Thyroid gland (tissue), 4 donors: ENCODE data around the gene ZNF677.
"Not testable (repeated sequence)": the region's sequence is repeated elsewhere in the genome, so short reads cannot be mapped to it uniquely, and the experiment has no call there.

Source experiments
- CTCF ChIP-seq, 6 experiments: fragments of 200-600 bp in 3 of 6; fragments of 450-650 bp in 3 of 6; sonication (generic) in 3 of 6; IDR thresholded peaks; one replicate each; pipeline ENCODE4 v1.5.1; 2016 to 2019; ENCODE audit warnings: antibody characterized with exemption in 6 of 6, mild to moderate bottlenecking in 2 of 6, inconsistent platforms in 1 of 6, moderate library complexity in 1 of 6
- POLR2A ChIP-seq, 2 donors: fragments of 450-650 bp; IDR thresholded peaks; one replicate each; pipeline ENCODE4 v1.6.1; 2017; ENCODE audit warnings: antibody characterized with exemption in 2 of 2, mild to moderate bottlenecking in 2 of 2, moderate library complexity in 1 of 2

GRCh38 chr19:53301341-53301740, 46.7 kb upstream of the ZNF677 start:
- TF ChIP-seq CTCF, POLR2A (IDR thresholded peaks at IDR 0.05): not testable (repeated sequence)
